ENCODE data around the gene RXFP4.
"Not testable (repeated sequence)": the region's sequence is repeated elsewhere in the genome, so short reads cannot be mapped to it uniquely, and the experiment has no call there.

Gene RXFP4

GRCh38 chr1:155940993-155941844 is at the start of gene RXFP4:
Gene RXFP4, plus strand, starts transcription at chr1:155941638. Its CDS starts 72 bp downstream, at chr1:155941710.
- FAIRE-seq = no peak
- no peak for DNase-seq (ENCODE audit: insufficient read length, low spot score)

- DNase-seq (ENCODE audit: insufficient read length, low spot score) = peak; percentile 26
- FAIRE-seq = no peak
Observed at GRCh38 chr1:155892796-155893195, 48.6 kb upstream of the RXFP4 start.

GRCh38 chr1:155893389-155894142 is 47.9 kb upstream of the RXFP4 start:
- FAIRE-seq (no peak), DNase-seq (ENCODE audit: insufficient read length, low spot score) (peak; percentile 74)

- FAIRE-seq; DNase-seq (ENCODE audit: insufficient read length, low spot score): not testable (repeated sequence)
Observed at GRCh38 chr1:155895617-155896016, 45.8 kb upstream of the RXFP4 start.

GRCh38 chr1:155896476-155896875 is 45.0 kb upstream of the RXFP4 start:
- DNase-seq (ENCODE audit: insufficient read length, low spot score) = not testable (repeated sequence)

GRCh38 chr1:155897746-155898145 is 43.7 kb upstream of the RXFP4 start:
- DNase-seq (ENCODE audit: insufficient read length, low spot score) (no peak), FAIRE-seq (no peak)

More at GRCh38 chr1:155896476-155896875, 45.0 kb upstream of the RXFP4 start:
- FAIRE-seq = not testable (repeated sequence)

GRCh38 chr1:155898888-155899287 is 42.5 kb upstream of the RXFP4 start:
- FAIRE-seq (no peak), DNase-seq (ENCODE audit: insufficient read length, low spot score) (no peak)

GRCh38 chr1:155899683-155900082 is 41.8 kb upstream of the RXFP4 start:
- FAIRE-seq (no peak), DNase-seq (ENCODE audit: insufficient read length, low spot score) (no peak)

- FAIRE-seq = no peak
- no peak for DNase-seq (ENCODE audit: insufficient read length, low spot score)
Observed at GRCh38 chr1:155900161-155900560, 41.3 kb upstream of the RXFP4 start.

GRCh38 chr1:155904261-155904660 is 37.2 kb upstream of the RXFP4 start:
- DNase-seq (ENCODE audit: insufficient read length, low spot score) (no peak), FAIRE-seq (no peak)

- FAIRE-seq = no peak
Observed at GRCh38 chr1:155909894-155910293, 31.5 kb upstream of the RXFP4 start.

GRCh38 chr1:155910621-155911121 is 30.8 kb upstream of the RXFP4 start:
- DNase-seq (ENCODE audit: insufficient read length, low spot score) (no peak), FAIRE-seq (no peak)

More at GRCh38 chr1:155909894-155910293, 31.5 kb upstream of the RXFP4 start:
- DNase-seq (ENCODE audit: insufficient read length, low spot score) = no peak

- FAIRE-seq (no peak), DNase-seq (ENCODE audit: insufficient read length, low spot score) (peak; percentile 82)
Observed at GRCh38 chr1:155911156-155912055, 30.0 kb upstream of the RXFP4 start, which contains the start of gene RIT1. Gene RIT1, minus strand, starts transcription at chr1:155911349. Its CDS starts 588 bp downstream, at chr1:155910761.

- DNase-seq (ENCODE audit: insufficient read length, low spot score) (no peak), FAIRE-seq (no peak)
Observed at GRCh38 chr1:155912056-155912536, 29.3 kb upstream of the RXFP4 start.

- FAIRE-seq (no peak), DNase-seq (ENCODE audit: insufficient read length, low spot score) (no peak)
Observed at GRCh38 chr1:155913969-155914757, 27.3 kb upstream of the RXFP4 start.

- no peak for FAIRE-seq
Observed at GRCh38 chr1:155918660-155919059, 22.8 kb upstream of the RXFP4 start.

GRCh38 chr1:155919801-155920200 is 21.6 kb upstream of the RXFP4 start:
- FAIRE-seq (no peak), DNase-seq (ENCODE audit: insufficient read length, low spot score) (no peak)

More at GRCh38 chr1:155918660-155919059, 22.8 kb upstream of the RXFP4 start:
- DNase-seq (ENCODE audit: insufficient read length, low spot score) = no peak

- FAIRE-seq (no peak), DNase-seq (ENCODE audit: insufficient read length, low spot score) (no peak)
Observed at GRCh38 chr1:155920717-155921116, 20.7 kb upstream of the RXFP4 start.

- FAIRE-seq = no peak
Observed at GRCh38 chr1:155925506-155925905, 15.9 kb upstream of the RXFP4 start.

More at GRCh38 chr1:155925506-155925905, 15.9 kb upstream of the RXFP4 start:
- no peak for DNase-seq (ENCODE audit: insufficient read length, low spot score)
